GM11168 (cell line): ENCODE results near the gene GJC3.
"Not testable (repeated sequence)": the region's sequence is repeated elsewhere in the genome, so short reads cannot be mapped to it uniquely, and the experiment has no call there.

Experiments used
- in situ Hi-C: fragments of 300-500 bp; cut with MboI; formaldehyde crosslinking; loops from one replicate; pipeline ENCODE4 v1.12.0; 2022; ENCODE audit warnings: low sequenced_read_pairs; ENCODE audit not compliant: unreplicated experiment

Gene GJC3

GRCh38 chr7:99928994-99929729, at the start of gene GJC3:
Gene GJC3 (minus strand): TSS chr7:99929620. CDS start chr7:99929620, 0 bp downstream.
- in situ Hi-C loops: no loop called here

- in situ Hi-C loops: no loop called here
Observed at GRCh38 chr7:99976626-99977025, 47.2 kb upstream of the GJC3 start.

GRCh38 chr7:99975782-99976521, 46.5 kb upstream of the GJC3 start, which contains the start of gene AZGP1:
Gene AZGP1 (minus strand): TSS chr7:99976031. CDS start chr7:99976020, 11 bp downstream.
- in situ Hi-C loops: no loop called here

- in situ Hi-C loops: no loop called here
Observed at GRCh38 chr7:99974681-99975080, 45.3 kb upstream of the GJC3 start.

GRCh38 chr7:99973817-99974216, 44.4 kb upstream of the GJC3 start:
- in situ Hi-C loops: not testable (repeated sequence)

GRCh38 chr7:99971242-99971641, 41.8 kb upstream of the GJC3 start:
- in situ Hi-C loops: no loop called here

- in situ Hi-C loops: not testable (repeated sequence)
Observed at GRCh38 chr7:99969813-99970212, 40.4 kb upstream of the GJC3 start.

GRCh38 chr7:99969298-99969697, 39.9 kb upstream of the GJC3 start:
- in situ Hi-C loops: no loop called here

GRCh38 chr7:99958564-99959227, 29.3 kb upstream of the GJC3 start:
- in situ Hi-C loops: no loop called here

GRCh38 chr7:99955247-99955646, 25.8 kb upstream of the GJC3 start:
- in situ Hi-C loops: no loop called here

- in situ Hi-C loops: not testable (repeated sequence)
Observed at GRCh38 chr7:99954643-99955042, 25.2 kb upstream of the GJC3 start.

GRCh38 chr7:99953649-99954048, 24.2 kb upstream of the GJC3 start:
- in situ Hi-C loops: no loop called here

- in situ Hi-C loops: not testable (repeated sequence)
Observed at GRCh38 chr7:99952649-99953048, 23.2 kb upstream of the GJC3 start.

GRCh38 chr7:99950819-99951218, 21.4 kb upstream of the GJC3 start:
- in situ Hi-C loops: not testable (repeated sequence)

- in situ Hi-C loops: no loop called here
Observed at GRCh38 chr7:99949645-99950228, 20.3 kb upstream of the GJC3 start.

- in situ Hi-C loops: no loop called here
Observed at GRCh38 chr7:99947608-99948007, 18.2 kb upstream of the GJC3 start.

GRCh38 chr7:99944497-99945070, 15.2 kb upstream of the GJC3 start:
- in situ Hi-C loops: no loop called here

GRCh38 chr7:99943641-99944496, 14.4 kb upstream of the GJC3 start:
- in situ Hi-C loops: no loop called here

- in situ Hi-C loops: no loop called here
Observed at GRCh38 chr7:99938296-99938695, 8.9 kb upstream of the GJC3 start.
